AG20443 (cell line): ENCODE results near the gene ZDHHC20.

Experiments
- DNase-seq: peaks from one replicate; pipeline ENCODE4 v3.0.0; 2012; ENCODE audit warnings: low spot score, mixed read lengths

Gene ZDHHC20

DNA sequence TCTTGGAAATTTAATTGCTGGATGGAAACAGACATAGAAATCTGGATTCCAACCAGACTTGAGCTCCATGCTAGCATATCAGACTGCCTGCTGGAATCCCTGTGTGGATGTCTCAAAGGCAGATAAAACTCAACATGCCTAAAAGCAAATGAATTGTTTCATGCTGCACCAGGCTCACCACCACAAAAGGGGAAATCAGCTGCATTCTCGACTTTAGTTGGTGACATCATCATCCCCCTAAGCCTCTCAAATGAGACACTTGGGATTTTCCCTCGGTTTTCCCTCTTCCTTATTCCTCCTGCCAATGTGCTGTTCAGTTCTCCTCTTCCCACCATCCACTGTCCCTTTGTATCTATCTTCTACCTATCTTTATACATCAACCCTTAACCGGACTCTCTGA lies 134.3 kb downstream of the ZDHHC20 start:
- DNase-seq, result no peak

DNA sequence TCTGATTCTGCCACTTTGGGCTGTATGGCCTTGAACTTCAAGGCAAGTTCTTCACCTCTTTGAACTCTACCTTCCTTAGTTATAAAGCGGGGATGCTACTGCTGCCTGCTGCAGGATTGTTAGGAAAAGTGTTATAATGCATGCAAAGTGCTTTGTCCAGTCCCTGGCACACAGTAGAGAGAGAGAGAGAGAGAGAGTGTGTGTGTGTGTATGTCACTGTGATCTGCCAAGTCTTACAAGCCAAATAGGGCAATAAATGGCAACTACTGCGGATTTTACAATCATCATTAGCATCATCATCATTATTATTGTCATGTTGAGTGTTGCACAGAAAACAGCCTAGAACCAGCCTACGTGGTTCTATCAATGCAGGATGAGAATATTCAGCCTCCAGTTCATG lies 136.1 kb downstream of the ZDHHC20 start:
- DNase-seq, result no peak
